ENCODE data around the gene QPCTL. TPM values are rescaled to one million over a fixed set of nuclear protein-coding genes. Genes with fewer than 3 reads are reported as not detected.

Gene QPCTL
- 10 to 100 TPM; 17.9 to 20.1 TPM for total RNA-seq

DNA sequence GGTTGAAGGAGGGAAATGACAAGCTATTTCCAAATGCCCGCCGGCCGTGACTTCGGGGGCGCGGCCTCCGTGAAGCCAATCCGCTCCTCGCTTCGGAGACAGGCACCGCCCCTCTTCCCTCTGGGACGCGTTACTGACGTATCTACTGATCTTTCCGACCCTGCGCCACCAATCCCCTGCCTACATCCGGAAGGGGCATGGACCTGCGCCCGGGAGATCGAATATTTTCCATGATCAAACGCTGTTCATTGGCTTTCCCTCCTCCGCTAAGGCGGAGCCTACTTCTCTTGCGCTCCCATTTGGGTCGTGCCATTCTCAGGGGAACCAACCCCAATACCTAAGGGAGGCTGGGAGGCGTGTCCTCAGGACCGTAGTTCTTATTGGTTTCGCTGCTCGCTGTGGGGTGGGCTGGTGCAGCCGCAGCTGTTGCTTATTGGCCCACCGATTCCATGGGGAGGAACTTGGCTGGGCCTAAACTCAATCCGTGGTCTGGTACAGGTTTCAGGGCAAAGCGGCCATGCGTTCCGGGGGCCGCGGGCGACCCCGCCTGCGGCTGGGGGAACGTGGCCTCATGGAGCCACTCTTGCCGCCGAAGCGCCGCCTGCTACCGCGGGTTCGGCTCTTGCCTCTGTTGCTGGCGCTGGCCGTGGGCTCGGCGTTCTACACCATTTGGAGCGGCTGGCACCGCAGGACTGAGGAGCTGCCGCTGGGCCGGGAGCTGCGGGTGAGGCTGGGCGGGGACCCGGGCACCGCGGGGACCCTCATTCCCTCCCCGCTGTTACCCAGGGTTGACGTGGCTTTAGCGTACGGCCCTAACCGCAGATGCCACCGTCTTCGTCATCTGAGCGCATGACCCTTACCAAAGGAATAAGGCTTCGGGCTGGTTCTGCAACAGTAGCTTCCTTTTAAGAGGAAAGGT lies at the start of gene QPCTL:
Gene QPCTL, plus strand, starts transcription at position 480 of the 919 bp plus-strand sequence. Its CDS starts 38 bp downstream, at position 518.
- ChIA-PET CTCF (interaction anchor here (0.5 to 2.6 kb wide), 27 partner anchors 11 to 264 kb away, joined by 3 to 21 read pairs (median 4); partner anchors contain the start of genes FBXO46 and SIX5), POLR2A (interaction anchor here (0.6 to 1.6 kb wide), 15 partner anchors 11 to 1387 kb away, joined by 3 to 9 read pairs (median 5); partner anchors contain the start of genes FBXO46, IRF2BP1 and SIX5)

GRCh38 chr19:45643024-45643926 lies 49.2 kb upstream of the QPCTL start:
- ChIA-PET CTCF (interaction anchor here (0.7 to 5.7 kb wide), 19 partner anchors 12 to 219 kb away, joined by 3 to 57 read pairs (median 5); partner anchors contain the start of genes ERCC1, GIPR, PPM1N and QPCTL), POLR2A (interaction anchor here (0.6 to 2.9 kb wide), 7 partner anchors 12 to 175 kb away, joined by 4 to 37 read pairs (median 8); partner anchors contain the start of genes FOSB and GIPR)

DNA sequence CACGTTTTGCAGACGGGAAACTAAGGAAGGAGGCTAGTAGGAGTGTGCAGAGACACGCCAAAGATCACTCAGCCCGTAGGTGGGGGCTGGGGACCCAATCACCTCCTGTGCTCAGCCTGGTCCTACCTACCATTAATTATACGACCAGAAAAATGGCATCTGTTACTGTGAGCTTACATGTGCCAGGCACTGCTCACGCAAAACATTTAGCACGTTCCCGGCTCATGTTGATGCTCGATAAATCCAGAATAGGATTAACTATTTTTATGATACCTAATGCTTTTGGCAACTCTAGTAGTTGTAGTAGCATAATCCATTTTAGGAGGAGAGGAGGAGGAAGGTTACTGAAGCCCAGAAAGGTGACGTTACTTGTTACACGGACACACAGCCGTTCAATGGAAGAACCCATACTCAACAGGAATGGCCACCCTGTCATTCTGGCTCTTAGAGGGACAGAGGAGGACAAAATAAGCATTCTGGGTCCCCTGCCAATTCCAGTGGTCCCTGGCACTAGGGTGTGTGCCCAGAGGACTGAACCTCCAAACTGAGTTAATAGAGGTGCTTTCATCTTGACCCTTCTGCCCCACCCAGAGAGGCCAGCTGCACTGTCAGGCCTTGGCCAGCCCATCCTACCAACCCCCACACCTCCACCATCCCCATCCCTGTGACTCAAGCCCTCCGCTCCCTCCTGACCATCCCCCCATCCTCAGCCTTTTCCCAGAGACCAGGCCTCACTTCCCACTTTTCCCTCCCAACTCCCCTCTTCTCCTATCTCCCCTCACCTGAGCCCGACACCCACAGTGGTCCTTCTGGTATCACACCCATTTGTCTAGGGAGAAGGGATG lies 48.3 kb upstream of the QPCTL start:
- CTCF ChIA-PET: interaction anchor here (0.8 to 5.7 kb wide), 12 partner anchors 13 to 219 kb away, joined by 3 to 57 read pairs (median 8); partner anchors contain the start of genes ERCC1, GIPR, QPCTL and SNRPD2
- POLR2A ChIA-PET: interaction anchor here (1.8 kb wide), 1 partner anchor 136 kb away, joined by 4 read pairs; no protein-coding TSS in a partner anchor

GRCh38 chr19:45645068-45645630 lies 47.3 kb upstream of the QPCTL start:
- ChIA-PET CTCF (interaction anchor here (1.0 to 1.8 kb wide), 7 partner anchors 22 to 217 kb away, joined by 3 to 8 read pairs (median 5); partner anchors contain the start of genes QPCTL and SNRPD2), POLR2A (interaction anchor here (1.1 kb wide), 3 partner anchors 22 to 146 kb away, joined by 3 to 4 read pairs (median 4); no protein-coding TSS in a partner anchor)

DNA sequence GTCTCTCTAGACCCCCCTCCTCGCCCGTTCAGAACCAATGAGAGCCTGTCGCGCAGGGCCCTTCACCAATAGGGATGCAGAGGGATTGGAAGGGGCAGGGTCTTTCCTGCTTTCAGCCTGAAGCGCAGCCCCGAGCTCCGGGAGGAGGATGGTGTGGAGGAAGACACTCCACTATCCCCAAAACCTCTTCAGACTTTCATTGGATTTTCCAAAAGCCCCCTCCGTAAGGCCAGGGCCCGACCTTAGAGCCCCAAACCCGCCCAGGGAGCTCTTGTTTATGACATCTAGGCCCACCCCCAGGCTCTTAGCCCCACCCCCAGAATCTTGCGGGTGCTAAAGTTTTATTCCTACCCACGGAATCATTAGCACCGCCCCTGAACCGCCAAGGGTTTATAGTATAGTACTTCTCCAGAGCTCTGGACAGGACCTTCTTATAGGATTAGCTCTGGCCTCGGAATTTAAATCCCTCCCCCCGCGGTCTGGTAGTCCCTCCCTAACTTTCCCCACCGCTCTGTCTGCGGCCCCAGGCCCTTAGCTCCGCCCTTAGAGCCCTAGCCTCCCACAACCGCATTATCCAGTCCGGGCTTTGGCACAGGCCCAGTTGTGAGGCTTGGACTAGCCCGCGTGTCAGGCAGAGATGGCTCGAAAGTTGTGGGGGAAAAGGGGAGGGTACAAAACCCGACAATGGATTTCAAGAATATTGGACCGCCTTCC lies 46.7 kb upstream of the QPCTL start:
- CTCF ChIA-PET: interaction anchor here (0.5 to 1.8 kb wide), 12 partner anchors 11 to 218 kb away, joined by 3 to 9 read pairs (median 4); partner anchors contain the start of genes QPCTL and SNRPD2
- POLR2A ChIA-PET: interaction anchor here (0.5 to 1.1 kb wide), 5 partner anchors 23 to 1892 kb away, joined by 3 to 4 read pairs (median 4); partner anchors contain the start of gene QPCTL

- ChIA-PET POLR2A (interaction anchor here (0.5 to 1.1 kb wide), 5 partner anchors 23 to 1892 kb away, joined by 3 to 4 read pairs (median 4); partner anchors contain the start of gene QPCTL), CTCF (interaction anchor here (0.5 to 1.8 kb wide), 12 partner anchors 10 to 218 kb away, joined by 3 to 9 read pairs (median 4); partner anchors contain the start of genes QPCTL and SNRPD2)
Measured at GRCh38 chr19:45646345-45646698, 46.1 kb upstream of the QPCTL start.

- ChIA-PET CTCF (interaction anchor here (0.8 kb wide), 1 partner anchor 30 kb away, joined by 3 read pairs; no protein-coding TSS in a partner anchor), POLR2A (no interaction called here)
Measured at GRCh38 chr19:45650722-45651121, 41.7 kb upstream of the QPCTL start.

DNA sequence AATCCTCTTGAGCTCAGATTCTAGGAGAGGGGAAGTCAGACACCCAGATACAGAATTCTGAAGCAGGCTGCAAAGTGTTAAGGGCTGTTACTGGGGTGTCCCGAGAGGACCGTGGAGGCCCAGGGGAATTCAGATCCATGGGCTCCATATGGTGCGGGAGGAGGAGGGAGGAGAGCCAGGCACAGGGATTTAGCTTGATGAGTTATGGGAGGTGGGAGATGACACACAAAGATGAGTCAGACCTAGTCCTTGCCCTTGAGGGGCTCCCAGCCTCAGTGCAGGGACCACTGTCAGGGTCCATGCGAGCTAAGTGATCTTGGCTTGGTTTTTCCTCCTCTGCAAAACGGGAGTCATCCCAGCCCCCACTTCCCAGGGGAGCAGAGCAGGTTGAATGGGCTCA lies 38.8 kb upstream of the QPCTL start:
- CTCF ChIA-PET: interaction anchor here (0.6 to 1.2 kb wide), 2 partner anchors 41 to 180 kb away, joined by 3 read pairs; no protein-coding TSS in a partner anchor
- POLR2A ChIA-PET: interaction anchor here (0.6 kb wide), 1 partner anchor 196 kb away, joined by 6 read pairs; no protein-coding TSS in a partner anchor

DNA sequence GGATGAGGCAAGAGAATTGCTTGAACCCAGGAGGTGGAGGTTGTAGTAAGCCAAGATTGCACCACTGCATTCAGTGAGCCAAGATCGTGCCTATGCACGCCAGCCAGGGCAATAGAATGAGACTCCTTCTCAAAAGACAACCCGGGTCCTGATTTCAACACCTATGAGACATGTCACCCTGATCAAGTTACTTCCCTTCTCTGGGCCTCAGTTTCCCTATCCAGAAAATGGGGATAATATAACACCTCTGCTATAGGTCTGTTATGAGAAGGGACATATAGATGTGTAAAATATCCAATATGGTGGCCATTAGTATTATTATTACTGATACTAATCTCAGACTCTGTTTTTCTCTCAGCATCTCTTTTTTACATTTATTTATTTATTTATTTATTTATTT lies 37.4 kb upstream of the QPCTL start:
- POLR2A ChIA-PET: no interaction called here
- CTCF ChIA-PET: no interaction called here

- ChIA-PET CTCF (no interaction called here), POLR2A (no interaction called here)
Measured at GRCh38 chr19:45657520-45658167, 34.8 kb upstream of the QPCTL start.

DNA sequence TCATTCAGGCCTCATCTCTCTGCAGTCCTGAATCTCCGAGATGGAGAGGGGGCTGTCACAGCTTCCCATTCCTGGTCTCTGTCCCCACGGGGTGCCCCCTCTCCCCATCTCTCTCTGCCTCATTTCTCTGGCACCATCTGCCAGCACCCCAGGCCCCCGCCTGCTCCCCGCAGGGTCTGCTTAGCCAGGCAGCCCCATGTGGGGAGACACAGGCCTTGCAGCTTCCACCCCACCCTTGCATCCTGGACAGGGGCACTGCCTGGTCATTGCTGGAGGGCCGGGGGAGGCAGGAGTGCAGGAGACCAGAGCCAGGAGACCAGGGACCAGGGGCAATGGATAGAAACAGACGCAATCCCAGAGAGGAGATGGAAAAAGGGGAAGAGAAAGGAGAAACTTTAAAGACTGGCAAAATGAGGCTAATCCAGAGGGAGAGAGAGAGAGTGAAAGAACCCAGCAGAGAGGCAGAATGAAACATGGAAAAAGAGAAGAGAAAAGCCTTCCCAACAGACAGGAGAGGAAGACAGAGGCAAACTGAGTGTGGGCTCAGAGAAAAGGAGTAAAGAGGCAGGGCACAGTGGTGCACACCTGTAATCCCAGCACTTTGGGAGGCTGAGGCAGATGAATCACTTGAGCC lies 33.3 kb upstream of the QPCTL start:
- ChIA-PET CTCF (no interaction called here), POLR2A (no interaction called here)

- CTCF ChIA-PET: interaction anchor here (1.3 kb wide), 1 partner anchor 32 kb away, joined by 3 read pairs; the partner anchor contains the start of gene QPCTL
- POLR2A ChIA-PET: interaction anchor here (0.6 kb wide), 1 partner anchor 9 kb away, joined by 7 read pairs; no protein-coding TSS in a partner anchor
Measured at GRCh38 chr19:45660636-45661035, 31.8 kb upstream of the QPCTL start.

GRCh38 chr19:45663800-45664199 lies 28.7 kb upstream of the QPCTL start:
- ChIA-PET CTCF (no interaction called here), POLR2A (no interaction called here)

- POLR2A ChIA-PET: no interaction called here
- CTCF ChIA-PET: no interaction called here
Measured at GRCh38 chr19:45664575-45664974, 27.9 kb upstream of the QPCTL start.

DNA sequence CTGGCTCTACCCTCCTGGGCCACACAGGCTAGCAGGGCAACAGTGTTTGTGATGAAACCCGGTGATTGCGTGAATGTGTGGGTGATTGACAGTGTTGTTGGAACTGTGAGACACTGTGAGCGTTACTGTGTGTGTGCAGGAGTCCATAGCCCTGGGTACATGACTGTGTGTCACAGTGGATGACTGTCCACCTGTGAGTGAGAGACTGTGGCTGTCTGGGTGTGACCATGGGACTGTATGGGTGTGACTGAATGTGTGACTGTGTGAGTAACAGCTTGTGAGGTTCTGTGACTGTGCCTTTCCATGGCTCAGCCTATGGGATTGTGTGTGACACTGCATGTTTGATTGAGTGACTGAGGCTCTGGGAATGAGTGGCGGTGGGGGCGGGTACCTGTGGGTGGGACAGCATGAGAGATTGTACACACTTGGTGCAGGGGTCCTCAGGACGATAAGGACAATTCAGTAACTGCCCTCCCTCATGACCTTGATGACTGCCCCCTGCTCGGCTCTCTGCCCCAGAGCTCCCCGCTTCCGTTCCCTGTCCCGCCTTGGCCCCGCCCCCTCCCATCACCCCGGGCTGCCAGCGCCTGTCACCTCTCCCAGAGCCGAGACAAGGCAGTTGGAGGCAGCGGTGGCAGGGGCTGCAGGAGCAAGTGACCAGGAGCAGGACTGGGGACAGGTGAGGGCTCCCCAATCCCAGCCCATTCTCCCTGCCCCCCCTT lies 24.7 kb upstream of the QPCTL start, which contains the start of gene GIPR:
Gene GIPR, plus strand, starts transcription at position 602 of the 722 bp plus-strand sequence. CDS start 1,300 bp downstream, outside the sequence.
- CTCF ChIA-PET: interaction anchor here (0.6 to 4.2 kb wide), 7 partner anchors 13 to 157 kb away, joined by 3 to 23 read pairs (median 4); no protein-coding TSS in a partner anchor
- POLR2A ChIA-PET: interaction anchor here (1.0 to 2.5 kb wide), 2 partner anchors 9 to 25 kb away, joined by 3 to 10 read pairs; no protein-coding TSS in a partner anchor

Data from activated CD8-positive, alpha-beta memory T cell treated with anti-CD3 and anti-CD28 coated beads for 36 hours (primary cell).